ENCODE data around the gene KDM5C. TPM values are rescaled to one million over a fixed set of nuclear protein-coding genes. Genes with fewer than 3 reads are reported as not detected.

KDM5C gene
- 100 to 1,000 TPM in 2 of 3 donors, 10 to 100 TPM in 1; 63.5 to 136 (median 123) TPM for total RNA-seq

DNA sequence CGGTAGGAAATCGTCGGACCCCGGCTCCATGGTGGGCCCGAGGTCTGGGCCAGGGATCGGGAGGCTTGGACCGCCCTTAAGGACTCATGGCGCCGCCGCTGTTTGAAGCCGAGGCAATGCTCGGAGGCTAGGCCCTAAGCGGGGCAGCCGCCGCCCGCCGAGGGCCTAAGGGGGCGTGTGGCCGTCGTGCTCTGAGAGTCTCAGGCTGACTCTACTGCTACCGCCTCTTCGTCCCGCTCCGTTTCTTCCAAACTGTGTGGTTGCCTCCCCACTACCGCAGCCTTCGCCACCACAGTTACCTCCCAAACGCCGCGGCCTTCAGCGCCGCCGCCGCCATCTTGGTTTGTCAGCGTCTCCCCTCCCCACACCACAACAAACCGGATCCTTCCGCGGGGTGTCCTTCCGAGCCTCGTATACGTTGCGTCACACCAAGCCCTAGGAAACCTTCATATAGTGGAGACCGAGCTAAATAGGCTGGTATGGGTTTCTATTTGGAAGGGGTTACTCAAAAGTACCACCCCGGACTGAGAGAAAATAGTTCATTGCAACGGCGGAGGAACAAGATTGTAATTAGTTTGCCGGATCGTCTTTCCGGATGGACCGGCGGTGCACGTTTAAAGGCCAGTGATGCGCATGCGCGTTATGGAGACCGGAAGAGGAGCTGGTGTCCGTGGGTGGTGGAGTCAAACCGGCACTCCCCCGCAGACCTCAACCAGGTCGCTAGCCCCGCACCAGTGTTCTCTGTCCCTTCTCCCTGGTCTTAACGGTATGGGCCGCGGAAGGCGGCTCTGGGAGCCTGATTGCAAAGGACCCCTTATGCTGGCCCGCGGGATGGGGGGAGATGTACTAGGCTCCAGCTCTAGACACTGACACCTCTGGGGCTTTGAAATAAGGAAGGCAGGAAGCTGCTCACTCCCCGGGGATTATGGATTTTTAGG lies at the start of gene KDM5C:
KDM5C (minus strand) TSS at position 348 of the 938 bp plus-strand sequence; CDS start at position 30, 318 bp downstream.
- intact Hi-C loops (cut with DNase I; ENCODE audit: low total_unique reads), result no loop called here

DNA sequence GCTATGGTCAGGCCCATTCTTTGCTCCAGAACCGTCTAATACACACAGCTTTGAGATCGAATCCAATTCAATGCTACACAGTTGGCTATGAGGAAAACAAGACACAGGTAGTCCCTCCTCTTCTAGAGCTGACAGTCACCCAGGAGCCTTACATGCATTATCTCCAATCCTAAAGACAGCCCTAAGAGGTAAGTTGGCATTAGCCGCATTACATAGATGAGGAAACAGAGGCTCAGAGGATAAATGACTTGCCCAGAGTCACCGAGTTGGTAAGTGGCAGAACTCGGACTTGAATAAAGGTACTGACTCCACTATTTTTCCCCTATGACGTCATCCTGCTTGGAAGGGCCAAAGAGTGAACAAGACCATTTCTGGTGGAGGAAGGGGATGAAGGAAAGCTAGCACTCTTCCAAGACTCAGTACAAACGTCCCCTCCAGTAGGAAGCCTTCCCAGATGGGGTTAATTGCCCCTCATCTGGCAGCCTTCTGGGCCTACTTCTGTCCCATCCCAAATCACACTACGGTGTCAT lies 47.9 kb upstream of the KDM5C start:
- Histone ChIP-seq H3K36me3 (no peaks in the 10 kb centered on the region), H3K4me1 (no peaks in the 10 kb centered on the region), H3K27me3 (peaks cover 0 to 28% of the 10 kb centered on the region in 2 donors), H3K9me3 (no peaks in the 10 kb centered on the region), H3K4me3 (no peak overlapping the region), H3K27ac (no peak overlapping the region)
- intact Hi-C loops (cut with DNase I; ENCODE audit: low total_unique reads), result no loop called here
- DNase-seq (ENCODE audit: low spot score in 2 of 2), result no peak
- TF ChIP-seq POLR2A (IDR thresholded peaks at IDR 0.05) (no peak), POLR2AphosphoS5 (IDR thresholded peaks at IDR 0.05) (no peak)
- TF ChIP-seq, protein P1, sequence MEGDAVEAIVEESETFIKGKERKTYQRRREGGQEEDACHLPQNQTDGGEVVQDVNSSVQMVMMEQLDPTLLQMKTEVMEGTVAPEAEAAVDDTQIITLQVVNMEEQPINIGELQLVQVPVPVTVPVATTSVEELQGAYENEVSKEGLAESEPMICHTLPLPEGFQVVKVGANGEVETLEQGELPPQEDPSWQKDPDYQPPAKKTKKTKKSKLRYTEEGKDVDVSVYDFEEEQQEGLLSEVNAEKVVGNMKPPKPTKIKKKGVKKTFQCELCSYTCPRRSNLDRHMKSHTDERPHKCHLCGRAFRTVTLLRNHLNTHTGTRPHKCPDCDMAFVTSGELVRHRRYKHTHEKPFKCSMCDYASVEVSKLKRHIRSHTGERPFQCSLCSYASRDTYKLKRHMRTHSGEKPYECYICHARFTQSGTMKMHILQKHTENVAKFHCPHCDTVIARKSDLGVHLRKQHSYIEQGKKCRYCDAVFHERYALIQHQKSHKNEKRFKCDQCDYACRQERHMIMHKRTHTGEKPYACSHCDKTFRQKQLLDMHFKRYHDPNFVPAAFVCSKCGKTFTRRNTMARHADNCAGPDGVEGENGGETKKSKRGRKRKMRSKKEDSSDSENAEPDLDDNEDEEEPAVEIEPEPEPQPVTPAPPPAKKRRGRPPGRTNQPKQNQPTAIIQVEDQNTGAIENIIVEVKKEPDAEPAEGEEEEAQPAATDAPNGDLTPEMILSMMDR (IDR thresholded peaks at IDR 0.05), result no peak

More for the DNA sequence above, at the start of gene KDM5C:
- DNase-seq (ENCODE audit: low spot score in 2 of 2), result peak; percentile 80 to 89
- peak within 1 kb of the TSS; percentile 82 to 96 (median 95) for H3K4me3 ChIP-seq
- no peaks in the 10 kb centered on the region for H3K9me3 ChIP-seq
- no peaks in the 10 kb centered on the region for H3K36me3 ChIP-seq
- TF ChIP-seq POLR2A (IDR thresholded peaks at IDR 0.05) (peak; percentile 59), POLR2AphosphoS5 (IDR thresholded peaks at IDR 0.05) (peak; percentile 74 to 90 (median 80))
- TF ChIP-seq, protein P1 (IDR thresholded peaks at IDR 0.05), result peak in 1 of 3 donors; percentile 16
- peak within 1 kb of the TSS; percentile 92 to 96 for H3K27ac ChIP-seq
- peaks cover 8 to 11% of the 10 kb centered on the region in 2 donors for H3K4me1 ChIP-seq
- no peaks in the 10 kb centered on the region for H3K27me3 ChIP-seq

DNA sequence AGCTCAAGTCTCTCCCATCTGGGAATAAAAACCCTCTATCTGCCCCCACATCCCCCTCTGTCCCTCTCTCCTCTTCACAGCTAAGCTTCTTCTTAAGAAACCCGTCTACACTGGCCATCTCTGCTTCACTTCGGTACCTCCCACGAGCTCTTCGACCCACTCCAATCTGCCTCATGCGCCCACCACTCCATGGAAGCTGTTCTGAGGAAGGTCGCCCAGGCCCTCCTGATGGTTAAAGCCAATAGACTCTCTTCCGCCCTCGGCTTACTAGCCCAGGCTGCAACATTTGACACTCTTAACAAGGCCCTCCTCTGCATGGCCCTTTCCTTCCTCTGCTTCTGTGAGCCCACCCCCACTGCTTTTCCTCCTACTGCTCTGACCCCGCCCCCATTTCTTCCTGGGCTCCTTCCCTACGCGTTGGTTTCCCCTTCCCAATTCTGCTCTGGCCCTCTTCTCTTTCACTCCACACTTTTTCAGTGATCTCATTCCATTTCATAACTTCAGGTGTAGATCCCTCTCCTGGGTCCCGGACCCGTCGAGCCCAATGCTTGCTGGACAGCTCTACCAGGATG lies 44.6 kb upstream of the KDM5C start:
- intact Hi-C loops (cut with DNase I; ENCODE audit: low total_unique reads), result no loop called here
- H3K9me3 ChIP-seq, result no peaks in the 10 kb centered on the region
- no peaks in the 10 kb centered on the region for H3K36me3 ChIP-seq

DNA sequence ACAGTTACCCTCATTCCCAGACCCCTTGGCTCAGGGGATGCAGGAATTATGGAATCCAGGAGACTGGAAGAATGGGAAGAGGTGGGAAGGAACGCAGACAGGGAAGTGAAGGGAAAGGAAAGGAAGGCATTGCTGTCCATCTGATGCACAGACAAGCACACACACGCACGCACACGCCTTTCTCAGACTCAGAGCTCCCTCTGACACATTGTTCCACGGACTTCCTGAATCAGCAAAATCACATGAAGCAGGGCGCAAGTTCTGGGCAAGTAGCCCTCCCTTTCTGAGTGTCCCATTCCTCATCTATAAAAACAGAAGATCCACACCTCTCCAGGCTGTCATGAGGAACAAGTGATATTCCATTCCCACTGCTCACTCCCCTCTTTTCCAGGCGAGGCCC lies 43.2 kb upstream of the KDM5C start:
- no peaks in the 10 kb centered on the region for H3K36me3 ChIP-seq
- no peak for DNase-seq (ENCODE audit: low spot score in 2 of 2)
- no peaks in the 10 kb centered on the region for H3K9me3 ChIP-seq
- H3K27ac ChIP-seq, result no peak overlapping the region
- H3K4me1 ChIP-seq, result no peaks in the 10 kb centered on the region
- intact Hi-C loops (cut with DNase I; ENCODE audit: low total_unique reads), result no loop called here
- TF ChIP-seq, protein P1 (IDR thresholded peaks at IDR 0.05), result no peak
- TF ChIP-seq POLR2A (IDR thresholded peaks at IDR 0.05) (no peak), POLR2AphosphoS5 (IDR thresholded peaks at IDR 0.05) (no peak)
- no peak overlapping the region for H3K4me3 ChIP-seq
- H3K27me3 ChIP-seq, result peaks cover 0 to 64% of the 10 kb centered on the region in 2 donors

More for the DNA sequence above, 44.6 kb upstream of the KDM5C start:
- Histone ChIP-seq H3K4me3 (no peak overlapping the region), H3K4me1 (no peaks in the 10 kb centered on the region), H3K27me3 (peaks cover 0 to 54% of the 10 kb centered on the region in 2 donors), H3K27ac (no peak overlapping the region)
- TF ChIP-seq, protein P1 (IDR thresholded peaks at IDR 0.05), result no peak
- TF ChIP-seq POLR2A (IDR thresholded peaks at IDR 0.05) (no peak), POLR2AphosphoS5 (IDR thresholded peaks at IDR 0.05) (no peak)
- no peak for DNase-seq (ENCODE audit: low spot score in 2 of 2)

Data from breast epithelium (tissue), 4 donors.